K562 (cell line): Measurements from ENCODE around the gene MAP4K5. TPM values are rescaled to one million over a fixed set of nuclear protein-coding genes. Genes with fewer than 3 reads are reported as not detected.

ENCODE experiments used
- ADNP ChIP-seq: fragments of 200-800 bp; sonication (Bioruptor generic); IDR thresholded peaks from 2 replicates; pipeline ENCODE4 v1.6.1; 2016; ENCODE audit warnings: missing genetic modification characterization, missing compliant biosample characterization
- CBFA2T2 ChIP-seq: fragments of 450-650 bp; conservative IDR thresholded peaks from 2 replicates; pipeline ENCODE4 v1.6.1; 2017; ENCODE audit warnings: mild to moderate bottlenecking
- CBX8 ChIP-seq: fragments of 200-600 bp; sonication (generic); IDR thresholded peaks from 2 replicates; pipeline ENCODE4 v1.6.1; 2012; ENCODE audit warnings: borderline replicate concordance, mixed run types, low read depth, mild to moderate bottlenecking, moderate library complexity, mixed read lengths, low read length, control low read depth, inconsistent platforms; ENCODE audit not compliant: poor library complexity, severe bottlenecking; ENCODE audit errors: extremely low read depth
- FOS ChIP-seq: IDR thresholded peaks from 3 replicates; pipeline ENCODE4 v1.6.1; 2011; ENCODE audit not compliant: insufficient read length; ENCODE audit errors: extremely low read depth
- FOSL1 ChIP-seq: fragments of 200-800 bp; sonication (Bioruptor generic); conservative IDR thresholded peaks from 2 replicates; pipeline ENCODE4 v1.6.1; 2016; ENCODE audit warnings: missing genetic modification characterization, missing compliant biosample characterization
- HDAC6 ChIP-seq: IDR thresholded peaks from 2 replicates; pipeline ENCODE4 v1.6.1; 2012; ENCODE audit warnings: low read depth, mild to moderate bottlenecking, control low read depth, inconsistent platforms, low read length, moderate library complexity
- JUN ChIP-seq, 2 experiments: sonication (generic) in 1 of 2; formaldehyde crosslinking in 1 of 2; IDR thresholded peaks; 2 replicates each; pipeline versions ENCODE4 v1.6.1 to v1.8.0; 2012 to 2022; ENCODE audit warnings: borderline replicate concordance in 2 of 2, mild to moderate bottlenecking in 2 of 2, improper control_type of control experiment in 1 of 2, low read depth in 1 of 2, low read length in 1 of 2, missing genetic modification reagents in 1 of 2
- MEF2D ChIP-seq: conservative IDR thresholded peaks from 2 replicates; pipeline ENCODE4 v1.6.1; 2016; ENCODE audit warnings: low read depth, missing genetic modification characterization, missing compliant biosample characterization
- ZBTB2 ChIP-seq: fragments of 450-650 bp; IDR thresholded peaks from 2 replicates; pipeline ENCODE4 v1.6.1; 2016; ENCODE audit warnings: antibody characterized with exemption
- ZNF561 ChIP-seq: fragments of 450-650 bp; formaldehyde crosslinking; conservative IDR thresholded peaks from 2 replicates; pipeline ENCODE4 v1.4.0; 2020; ENCODE audit warnings: mild to moderate bottlenecking, moderate library complexity
- polyA plus RNA-seq, 8 experiments: library from polyadenylated mRNA; depleted of rRNA in 4 of 8; stranded (reverse) in 5 of 8; unstranded in 3 of 8; fragments of >200 nt; fragmentation: Nextera tagmentation in 2 of 8; fragmentation: Illumina TruSeq in 1 of 8; extraction: Ambion mirVana in 2 of 8; extraction: Trizol in 1 of 8; gene quantifications; 2 replicates each; pipeline versions ENCODE4 v1.2.1 to v1.2.3, GENCODE V29; 2011 to 2014; ENCODE audit warnings: inconsistent platforms in 1 of 8, missing spikeins in 1 of 8
- total RNA-seq, 7 experiments: library from RNA; depleted of rRNA in 6 of 7; stranded (reverse); fragments of >200 nt in 6 of 7; fragmentation: Illumina TruSeq in 2 of 7; extraction: Trizol in 2 of 7; gene quantifications; 2 replicates each; pipeline versions ENCODE4 v1.2.1 to v1.2.3, GENCODE V29; 2011 to 2021; ENCODE audit warnings: low replicate concordance in 1 of 7
- TF ChIP-seq, protein P1 (sequence below): sonication (generic); formaldehyde crosslinking; IDR thresholded peaks from 2 replicates; pipeline ENCODE4 v1.8.1; 2023; ENCODE audit warnings: missing genetic modification reagents, mild to moderate bottlenecking, borderline replicate concordance
- TF ChIP-seq, protein P2 (sequence below), 2 experiments: fragments of 450-650 bp in 1 of 2; sonication (generic) in 1 of 2; formaldehyde crosslinking in 1 of 2; IDR thresholded peaks in 1 of 2; conservative IDR thresholded peaks in 1 of 2; 2 replicates each; pipeline versions ENCODE4 v1.6.1 to v1.8.1; 2016 to 2023; ENCODE audit warnings: mild to moderate bottlenecking in 2 of 2, moderate library complexity in 2 of 2, inconsistent platforms in 1 of 2, missing genetic modification reagents in 1 of 2
- TF ChIP-seq, protein P3 (sequence below), 3 experiments: fragments of 200-800 bp in 1 of 3; fragments of 250-450 bp in 1 of 3; fragments of 450-650 bp in 1 of 3; sonication (Bioruptor Pico) in 1 of 3; sonication (Bioruptor generic) in 1 of 3; formaldehyde crosslinking in 1 of 3; IDR thresholded peaks; 2 replicates each; pipeline versions ENCODE4 v1.6.1 to v1.8.0; 2016 to 2022; ENCODE audit warnings: mild to moderate bottlenecking in 2 of 3, missing genetic modification characterization in 2 of 3, missing compliant biosample characterization in 1 of 3, moderate library complexity in 1 of 3

MAP4K5 gene
- total and polyA plus RNA-seq, 9 of the 15 experiments (the other 6 are each of a cell fraction or from before 2014, with no cell fraction given): 5.9 to 29.4 (median 18.0) TPM

- TF ChIP-seq, protein P1, sequence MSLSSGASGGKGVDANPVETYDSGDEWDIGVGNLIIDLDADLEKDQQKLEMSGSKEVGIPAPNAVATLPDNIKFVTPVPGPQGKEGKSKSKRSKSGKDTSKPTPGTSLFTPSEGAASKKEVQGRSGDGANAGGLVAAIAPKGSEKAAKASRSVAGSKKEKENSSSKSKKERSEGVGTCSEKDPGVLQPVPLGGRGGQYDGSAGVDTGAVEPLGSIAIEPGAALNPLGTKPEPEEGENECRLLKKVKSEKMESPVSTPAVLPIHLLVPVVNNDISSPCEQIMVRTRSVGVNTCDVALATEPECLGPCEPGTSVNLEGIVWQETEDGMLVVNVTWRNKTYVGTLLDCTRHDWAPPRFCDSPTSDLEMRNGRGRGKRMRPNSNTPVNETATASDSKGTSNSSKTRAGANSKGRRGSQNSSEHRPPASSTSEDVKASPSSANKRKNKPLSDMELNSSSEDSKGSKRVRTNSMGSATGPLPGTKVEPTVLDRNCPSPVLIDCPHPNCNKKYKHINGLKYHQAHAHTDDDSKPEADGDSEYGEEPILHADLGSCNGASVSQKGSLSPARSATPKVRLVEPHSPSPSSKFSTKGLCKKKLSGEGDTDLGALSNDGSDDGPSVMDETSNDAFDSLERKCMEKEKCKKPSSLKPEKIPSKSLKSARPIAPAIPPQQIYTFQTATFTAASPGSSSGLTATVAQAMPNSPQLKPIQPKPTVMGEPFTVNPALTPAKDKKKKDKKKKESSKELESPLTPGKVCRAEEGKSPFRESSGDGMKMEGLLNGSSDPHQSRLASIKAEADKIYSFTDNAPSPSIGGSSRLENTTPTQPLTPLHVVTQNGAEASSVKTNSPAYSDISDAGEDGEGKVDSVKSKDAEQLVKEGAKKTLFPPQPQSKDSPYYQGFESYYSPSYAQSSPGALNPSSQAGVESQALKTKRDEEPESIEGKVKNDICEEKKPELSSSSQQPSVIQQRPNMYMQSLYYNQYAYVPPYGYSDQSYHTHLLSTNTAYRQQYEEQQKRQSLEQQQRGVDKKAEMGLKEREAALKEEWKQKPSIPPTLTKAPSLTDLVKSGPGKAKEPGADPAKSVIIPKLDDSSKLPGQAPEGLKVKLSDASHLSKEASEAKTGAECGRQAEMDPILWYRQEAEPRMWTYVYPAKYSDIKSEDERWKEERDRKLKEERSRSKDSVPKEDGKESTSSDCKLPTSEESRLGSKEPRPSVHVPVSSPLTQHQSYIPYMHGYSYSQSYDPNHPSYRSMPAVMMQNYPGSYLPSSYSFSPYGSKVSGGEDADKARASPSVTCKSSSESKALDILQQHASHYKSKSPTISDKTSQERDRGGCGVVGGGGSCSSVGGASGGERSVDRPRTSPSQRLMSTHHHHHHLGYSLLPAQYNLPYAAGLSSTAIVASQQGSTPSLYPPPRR (CRISPR knock-in tag): no peak
- TF ChIP-seq ADNP (tag) (no peak), ZNF561 (CRISPR knock-in tag) (no peak), ZBTB2 (no peak), HDAC6 (no peak), FOSL1 (tag) (peak; percentile 72), MEF2D (tag) (no peak), FOS (peak; percentile 17), CBFA2T2 (no peak), JUN (IDR thresholded peaks at IDR 0.05; ENCODE audit: borderline replicate concordance, low read depth, low read length) (peak; percentile 46; the same call in 1 of the 2 replicates), JUN (CRISPR knock-in tag; IDR thresholded peaks at IDR 0.05; ENCODE audit: borderline replicate concordance) (no peak), CBX8 (no peak)
- TF ChIP-seq, protein P2, sequence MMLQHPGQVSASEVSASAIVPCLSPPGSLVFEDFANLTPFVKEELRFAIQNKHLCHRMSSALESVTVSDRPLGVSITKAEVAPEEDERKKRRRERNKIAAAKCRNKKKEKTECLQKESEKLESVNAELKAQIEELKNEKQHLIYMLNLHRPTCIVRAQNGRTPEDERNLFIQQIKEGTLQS (IDR thresholded peaks at IDR 0.05): peak; percentile 55; the same call in 1 of the 2 replicates
- TF ChIP-seq, protein P2 (CRISPR knock-in tag; conservative IDR thresholded peaks at IDR 0.05): no peak
- TF ChIP-seq, protein P3, sequence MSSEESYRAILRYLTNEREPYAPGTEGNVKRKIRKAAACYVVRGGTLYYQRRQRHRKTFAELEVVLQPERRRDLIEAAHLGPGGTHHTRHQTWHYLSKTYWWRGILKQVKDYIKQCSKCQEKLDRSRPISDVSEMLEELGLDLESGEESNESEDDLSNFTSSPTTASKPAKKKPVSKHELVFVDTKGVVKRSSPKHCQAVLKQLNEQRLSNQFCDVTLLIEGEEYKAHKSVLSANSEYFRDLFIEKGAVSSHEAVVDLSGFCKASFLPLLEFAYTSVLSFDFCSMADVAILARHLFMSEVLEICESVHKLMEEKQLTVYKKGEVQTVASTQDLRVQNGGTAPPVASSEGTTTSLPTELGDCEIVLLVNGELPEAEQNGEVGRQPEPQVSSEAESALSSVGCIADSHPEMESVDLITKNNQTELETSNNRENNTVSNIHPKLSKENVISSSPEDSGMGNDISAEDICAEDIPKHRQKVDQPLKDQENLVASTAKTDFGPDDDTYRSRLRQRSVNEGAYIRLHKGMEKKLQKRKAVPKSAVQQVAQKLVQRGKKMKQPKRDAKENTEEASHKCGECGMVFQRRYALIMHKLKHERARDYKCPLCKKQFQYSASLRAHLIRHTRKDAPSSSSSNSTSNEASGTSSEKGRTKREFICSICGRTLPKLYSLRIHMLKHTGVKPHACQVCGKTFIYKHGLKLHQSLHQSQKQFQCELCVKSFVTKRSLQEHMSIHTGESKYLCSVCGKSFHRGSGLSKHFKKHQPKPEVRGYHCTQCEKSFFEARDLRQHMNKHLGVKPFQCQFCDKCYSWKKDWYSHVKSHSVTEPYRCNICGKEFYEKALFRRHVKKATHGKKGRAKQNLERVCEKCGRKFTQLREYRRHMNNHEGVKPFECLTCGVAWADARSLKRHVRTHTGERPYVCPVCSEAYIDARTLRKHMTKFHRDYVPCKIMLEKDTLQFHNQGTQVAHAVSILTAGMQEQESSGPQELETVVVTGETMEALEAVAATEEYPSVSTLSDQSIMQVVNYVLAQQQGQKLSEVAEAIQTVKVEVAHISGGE (CRISPR knock-in tag; IDR thresholded peaks at IDR 0.05): no peak
Measured at GRCh38 chr14:50520947-50521815, 11.2 kb downstream of the MAP4K5 start (continued).
